ENCODE data around the gene SOBP. TPM values are rescaled to one million over a fixed set of nuclear protein-coding genes. Genes with fewer than 3 reads are reported as not detected.
"Not testable (repeated sequence)": the region's sequence is repeated elsewhere in the genome, so short reads cannot be mapped to it uniquely, and the experiment has no call there.

SOBP gene, protein sequence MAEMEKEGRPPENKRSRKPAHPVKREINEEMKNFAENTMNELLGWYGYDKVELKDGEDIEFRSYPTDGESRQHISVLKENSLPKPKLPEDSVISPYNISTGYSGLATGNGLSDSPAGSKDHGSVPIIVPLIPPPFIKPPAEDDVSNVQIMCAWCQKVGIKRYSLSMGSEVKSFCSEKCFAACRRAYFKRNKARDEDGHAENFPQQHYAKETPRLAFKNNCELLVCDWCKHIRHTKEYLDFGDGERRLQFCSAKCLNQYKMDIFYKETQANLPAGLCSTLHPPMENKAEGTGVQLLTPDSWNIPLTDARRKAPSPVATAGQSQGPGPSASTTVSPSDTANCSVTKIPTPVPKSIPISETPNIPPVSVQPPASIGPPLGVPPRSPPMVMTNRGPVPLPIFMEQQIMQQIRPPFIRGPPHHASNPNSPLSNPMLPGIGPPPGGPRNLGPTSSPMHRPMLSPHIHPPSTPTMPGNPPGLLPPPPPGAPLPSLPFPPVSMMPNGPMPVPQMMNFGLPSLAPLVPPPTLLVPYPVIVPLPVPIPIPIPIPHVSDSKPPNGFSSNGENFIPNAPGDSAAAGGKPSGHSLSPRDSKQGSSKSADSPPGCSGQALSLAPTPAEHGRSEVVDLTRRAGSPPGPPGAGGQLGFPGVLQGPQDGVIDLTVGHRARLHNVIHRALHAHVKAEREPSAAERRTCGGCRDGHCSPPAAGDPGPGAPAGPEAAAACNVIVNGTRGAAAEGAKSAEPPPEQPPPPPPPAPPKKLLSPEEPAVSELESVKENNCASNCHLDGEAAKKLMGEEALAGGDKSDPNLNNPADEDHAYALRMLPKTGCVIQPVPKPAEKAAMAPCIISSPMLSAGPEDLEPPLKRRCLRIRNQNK
- 16.4 TPM for total RNA-seq
- long read RNA-seq, partial matches to known transcripts, result 16 of 24 reads
- long read RNA-seq, other reads (novel, unspliced or antisense), result 8 of 24 reads

DNA sequence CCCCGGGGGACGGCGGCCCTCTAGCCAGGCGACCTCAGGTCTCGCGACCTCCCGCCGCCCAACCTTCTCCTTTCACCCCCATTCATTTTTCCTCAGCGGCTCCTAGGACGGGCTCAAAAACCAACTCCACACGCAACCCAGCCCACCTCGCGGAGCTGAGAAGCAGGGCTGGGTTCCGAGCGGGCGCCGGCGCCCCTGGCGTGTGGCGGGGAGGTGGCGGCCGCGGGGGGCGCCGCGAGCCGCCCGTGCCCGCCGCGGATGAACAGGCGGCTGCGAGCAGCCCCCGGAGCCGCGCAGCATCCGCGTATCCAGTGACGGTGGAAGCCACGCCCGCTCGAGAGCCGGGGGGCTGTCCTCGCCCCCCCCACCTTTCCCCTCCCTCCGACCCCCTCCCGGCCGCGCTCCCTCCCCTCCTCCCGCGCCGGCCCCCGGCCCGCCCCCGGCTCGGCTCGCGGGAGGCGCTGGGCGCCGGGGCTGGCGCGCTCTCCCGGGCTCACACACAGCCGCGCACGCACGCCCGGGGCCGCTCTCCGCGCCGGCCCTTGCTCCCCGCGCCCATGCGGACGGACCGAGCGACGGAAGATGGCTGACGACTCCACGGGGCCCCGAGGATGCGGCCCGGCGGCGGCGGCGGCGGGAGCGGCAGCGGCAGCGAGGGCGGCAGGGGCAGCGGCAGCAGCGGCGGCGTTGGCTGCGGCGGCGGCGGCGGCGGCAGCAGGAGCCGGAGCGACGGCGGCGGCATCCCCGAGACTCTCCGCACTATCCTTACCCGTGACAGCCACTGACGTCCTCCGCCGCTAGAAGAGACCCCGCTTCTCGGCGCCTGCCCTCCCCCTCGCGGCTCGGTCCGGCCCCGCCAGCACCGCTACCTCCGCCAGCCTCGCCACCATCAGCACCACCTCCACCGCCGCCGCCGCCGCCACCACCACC is at the start of gene SOBP:
Gene SOBP, plus strand, starts transcription at position 482 of the 930 bp plus-strand sequence. CDS start 500 bp downstream, outside the sequence.
- DNase-seq (ENCODE audit: missing footprints) (peak; percentile 80), ATAC-seq (peak; percentile 56)
- intact Hi-C loops (cut with DNase I), result loop anchor here (2.0 to 5.0 kb wide), 4 partner anchors 31 to 167 kb away; partner anchors contain the start of gene PDSS2

DNA sequence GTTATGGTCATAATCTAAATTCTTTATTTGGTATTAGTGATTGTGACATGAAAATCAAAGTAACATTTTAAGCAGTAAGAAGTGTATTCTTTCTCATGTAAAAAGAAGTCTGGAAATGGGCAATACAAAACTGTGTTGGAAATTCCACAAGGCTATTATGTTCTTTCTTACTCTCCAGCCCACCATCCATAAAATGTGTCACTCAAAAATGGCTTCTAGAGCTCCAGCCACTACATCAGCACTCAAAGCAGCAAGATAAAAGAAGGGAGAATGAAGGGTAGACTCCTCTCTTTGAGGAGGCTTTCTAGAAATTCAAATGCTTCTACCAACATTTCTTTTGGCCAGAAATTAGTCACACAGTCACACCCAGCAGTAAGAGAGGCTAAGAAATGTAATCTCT is 49.0 kb upstream of the SOBP start:
- intact Hi-C loops (cut with DNase I), result no loop called here
- ATAC-seq, result no peak
- DNase-seq (ENCODE audit: missing footprints), result no peak

- DNase-seq (ENCODE audit: missing footprints) (no peak), ATAC-seq (no peak)
- intact Hi-C loops (cut with DNase I), result no loop called here
Observed at GRCh38 chr6:107441682-107442081, 48.2 kb upstream of the SOBP start.

- no peak for DNase-seq (ENCODE audit: missing footprints)
- intact Hi-C loops (cut with DNase I), result no loop called here
- no peak for ATAC-seq
Observed at GRCh38 chr6:107442938-107443607, 46.8 kb upstream of the SOBP start.

DNA sequence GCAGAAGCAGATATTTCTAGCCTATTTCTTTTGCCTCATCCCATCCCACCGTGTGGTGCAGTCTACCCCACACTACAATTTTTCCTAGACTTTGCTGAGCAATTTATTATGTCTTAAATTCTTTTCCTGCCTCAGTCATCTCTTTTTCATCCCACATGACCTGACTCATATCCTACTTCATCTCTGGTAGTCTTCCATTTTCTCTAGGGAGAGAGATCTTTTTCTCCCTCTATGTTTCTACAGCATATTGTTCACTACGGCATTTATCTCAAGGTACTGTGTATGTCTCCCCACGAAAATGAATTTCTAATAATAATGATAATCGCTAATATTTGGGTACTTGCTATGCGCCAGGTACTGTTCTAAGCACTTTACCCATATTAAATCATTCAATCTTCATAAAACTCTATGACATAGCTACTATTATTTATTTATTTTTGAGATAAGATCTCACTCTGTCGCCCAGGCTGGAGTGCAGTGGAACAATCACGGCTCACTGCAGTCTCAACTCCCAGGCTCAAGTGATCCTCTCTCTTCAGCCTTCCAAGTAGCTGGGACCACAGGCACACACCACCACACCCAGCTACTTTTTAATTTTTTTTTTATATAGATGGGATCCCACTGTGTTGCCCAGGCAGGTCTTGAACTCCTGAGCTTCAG is 46.2 kb upstream of the SOBP start:
- intact Hi-C loops (cut with DNase I), result no loop called here
- no peak for DNase-seq (ENCODE audit: missing footprints)
- ATAC-seq, result no peak

DNA sequence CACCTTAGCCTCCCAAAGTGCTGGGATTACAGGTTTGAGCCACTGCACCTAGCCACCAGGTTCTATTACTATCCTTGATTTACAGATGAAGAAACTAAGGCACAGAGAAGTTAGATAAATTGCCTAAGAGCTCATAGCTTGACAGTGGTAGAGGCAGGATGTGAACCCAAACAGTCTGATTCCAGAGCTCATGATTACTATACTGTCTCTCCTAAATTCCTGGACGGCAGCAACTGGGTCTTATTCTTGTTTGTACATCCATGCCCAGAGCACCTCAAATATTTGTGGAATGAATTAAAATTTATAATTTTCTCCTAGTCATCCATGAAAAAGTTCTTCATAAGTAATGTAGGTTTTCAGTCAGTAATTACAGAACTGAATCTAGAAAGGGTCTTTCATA is 45.6 kb upstream of the SOBP start:
- ATAC-seq (no peak), DNase-seq (ENCODE audit: missing footprints) (no peak)
- intact Hi-C loops (cut with DNase I), result no loop called here

DNA sequence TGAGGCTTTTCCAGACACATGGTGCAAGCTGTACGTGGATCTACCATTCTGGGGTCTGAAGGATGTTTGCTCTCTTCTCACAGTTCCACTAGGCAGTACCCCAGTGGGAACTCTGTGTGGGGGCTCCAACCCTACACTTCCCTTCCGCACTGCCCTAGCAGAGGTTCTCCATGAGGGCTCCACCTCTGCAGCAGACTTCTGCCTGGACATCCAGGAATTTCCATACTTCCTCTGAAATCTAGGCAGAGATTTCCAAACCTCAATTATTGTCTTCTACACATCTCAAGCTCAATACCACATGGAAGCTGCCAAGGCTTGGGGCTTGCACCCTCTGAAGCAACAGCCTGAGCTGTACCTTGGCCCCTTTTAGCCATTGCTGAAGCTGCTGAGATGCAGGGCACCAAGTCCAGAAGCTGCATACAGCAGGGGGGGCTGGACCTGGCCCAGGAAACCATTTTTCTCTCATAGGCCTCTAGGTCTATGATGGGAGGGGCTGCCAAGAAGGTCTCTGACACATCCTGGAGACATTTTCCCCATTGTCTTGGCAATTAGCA is 42.2 kb upstream of the SOBP start:
- DNase-seq (ENCODE audit: missing footprints) (no peak), ATAC-seq (no peak)
- intact Hi-C loops (cut with DNase I), result no loop called here

GRCh38 chr6:107448776-107449175 is 41.1 kb upstream of the SOBP start:
- ATAC-seq (no peak), DNase-seq (ENCODE audit: missing footprints) (no peak)
- intact Hi-C loops (cut with DNase I), result no loop called here

- ATAC-seq (no peak), DNase-seq (ENCODE audit: missing footprints) (peak; percentile 69)
- intact Hi-C loops (cut with DNase I), result loop anchor here (2.0 kb wide), 1 partner anchor 32 kb away; the partner anchor contains the start of gene SOBP
Observed at GRCh38 chr6:107458672-107459282, 31.1 kb upstream of the SOBP start.

- ATAC-seq (peak; percentile 99), DNase-seq (ENCODE audit: missing footprints) (peak; percentile 100)
- intact Hi-C loops (cut with DNase I), result loop anchor here (2.0 kb wide), 1 partner anchor 31 kb away; the partner anchor contains the start of gene SOBP
Observed at GRCh38 chr6:107459283-107460082, 30.4 kb upstream of the SOBP start, which contains the start of gene PDSS2. PDSS2 (minus strand) TSS chr6:107459564; CDS start chr6:107459285, 279 bp downstream.

- ATAC-seq (no peak), DNase-seq (ENCODE audit: missing footprints) (no peak)
- intact Hi-C loops (cut with DNase I), result no loop called here
Observed at GRCh38 chr6:107460083-107460631, 29.8 kb upstream of the SOBP start.

- intact Hi-C loops (cut with DNase I), result no loop called here
- ATAC-seq (no peak), DNase-seq (ENCODE audit: missing footprints) (no peak)
Observed at GRCh38 chr6:107466062-107466461, 23.9 kb upstream of the SOBP start.

- ATAC-seq, result no peak
- intact Hi-C loops (cut with DNase I), result no loop called here
Observed at GRCh38 chr6:107470364-107470763, 19.6 kb upstream of the SOBP start.

GRCh38 chr6:107473660-107474059 is 16.3 kb upstream of the SOBP start:
- DNase-seq (ENCODE audit: missing footprints) (no peak), ATAC-seq (no peak)
- intact Hi-C loops (cut with DNase I), result no loop called here

More at GRCh38 chr6:107470364-107470763, 19.6 kb upstream of the SOBP start:
- DNase-seq (ENCODE audit: missing footprints), result no peak

DNA sequence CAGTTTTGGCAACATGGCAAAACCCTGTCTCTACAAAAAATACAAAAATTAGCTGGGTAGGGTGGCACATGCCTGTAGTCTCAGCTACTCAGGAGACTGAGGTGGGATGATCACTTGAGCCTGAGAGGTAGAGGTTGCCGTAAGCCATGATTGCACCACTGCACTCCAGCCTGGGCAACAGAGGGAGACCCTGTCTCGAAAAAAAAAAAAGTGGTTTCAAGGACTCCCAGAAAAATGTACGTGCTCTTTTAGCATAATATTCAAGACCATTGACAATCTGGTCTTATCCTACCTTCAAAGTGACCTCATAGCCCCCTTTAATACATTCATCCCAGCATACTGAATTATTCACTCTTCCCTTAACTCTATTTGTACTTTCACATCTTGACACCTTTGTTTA is 14.6 kb upstream of the SOBP start:
- intact Hi-C loops (cut with DNase I); ATAC-seq; DNase-seq (ENCODE audit: missing footprints): not testable (repeated sequence)
